Measurements from ENCODE around the gene SCAMP3. TPM values are rescaled to one million over a fixed set of nuclear protein-coding genes. Genes with fewer than 3 reads are reported as not detected.
A peak's percentile ranks its signal among the peaks of the same experiment; 100 is the strongest.
"Not testable (repeated sequence)": the region's sequence is repeated elsewhere in the genome, so short reads cannot be mapped to it uniquely, and the experiment has no call there.

Gene SCAMP3
- total and polyA plus RNA-seq, 7 experiments from 2014 or later, result 50.8 to 219 (median 110) TPM

- DNase-seq; H3K9me3 Mint-ChIP-seq; H3K4me1 ChIP-seq (ENCODE audit: control insufficient read depth in 2 of 2, insufficient read depth in 2 of 2, low read length in 2 of 2); H3K27me3 Mint-ChIP-seq; intact Hi-C loops (cut with micrococcal nuclease); H3K27me3 ChIP-seq (ENCODE audit: control insufficient read depth in 2 of 2, insufficient read depth in 2 of 2, low read length in 2 of 2); H3K4me3 Mint-ChIP-seq; POLR2A ChIA-PET; CTCF ChIA-PET; H3K9me3 ChIP-seq (ENCODE audit: control insufficient read depth in 2 of 3, low read length in 3 of 3); H3K27ac ChIP-seq (ENCODE audit: low read depth, low read length); H3K4me3 ChIP-seq (ENCODE audit: low read length): not testable (repeated sequence)
- peaks cover 0 to 29% (median 0%) of the 10 kb centered on the region in 3 experiments for H3K36me3 ChIP-seq (ENCODE audit: control insufficient read depth in 2 of 3, insufficient read depth in 3 of 3, low read length in 3 of 3)
- H3K4me1 Mint-ChIP-seq, result peaks cover 0 to 17% (median 6%) of the 10 kb centered on the region in 7 donors
- peaks cover 0 to 23% (median 4%) of the 10 kb centered on the region in 5 donors for H3K36me3 Mint-ChIP-seq
- peak; percentile 38 for ATAC-seq
- peak overlapping the region in 3 of 9 donors; percentile 26 to 77 (median 61) for H3K27ac Mint-ChIP-seq
These were observed 26.8 kb downstream of the SCAMP3 start for GRCh38 chr1:155235375-155235774.

- ATAC-seq; POLR2A ChIA-PET; H3K27me3 Mint-ChIP-seq; H3K27me3 ChIP-seq (ENCODE audit: control insufficient read depth in 2 of 2, insufficient read depth in 2 of 2, low read length in 2 of 2); H3K4me3 Mint-ChIP-seq; H3K27ac Mint-ChIP-seq; DNase-seq; H3K9me3 Mint-ChIP-seq; H3K27ac ChIP-seq (ENCODE audit: low read depth, low read length); H3K4me3 ChIP-seq (ENCODE audit: low read length); H3K4me1 ChIP-seq (ENCODE audit: control insufficient read depth in 2 of 2, insufficient read depth in 2 of 2, low read length in 2 of 2); CTCF ChIA-PET; H3K9me3 ChIP-seq (ENCODE audit: control insufficient read depth in 2 of 3, low read length in 3 of 3); intact Hi-C loops (cut with micrococcal nuclease): not testable (repeated sequence)
- Mint-ChIP-seq H3K4me1 (peaks cover 0 to 16% (median 1%) of the 10 kb centered on the region in 7 donors), H3K36me3 (peaks cover 0 to 23% (median 4%) of the 10 kb centered on the region in 5 donors)
- peaks cover 0 to 26% (median 0%) of the 10 kb centered on the region in 3 experiments for H3K36me3 ChIP-seq (ENCODE audit: control insufficient read depth in 2 of 3, insufficient read depth in 3 of 3, low read length in 3 of 3)
These were observed 28.7 kb downstream of the SCAMP3 start for GRCh38 chr1:155233502-155233901.

- H3K27ac ChIP-seq (ENCODE audit: low read depth, low read length); H3K27me3 ChIP-seq (ENCODE audit: control insufficient read depth in 2 of 2, insufficient read depth in 2 of 2, low read length in 2 of 2); H3K4me3 ChIP-seq (ENCODE audit: low read length); H3K27me3 Mint-ChIP-seq; H3K4me1 ChIP-seq (ENCODE audit: control insufficient read depth in 2 of 2, insufficient read depth in 2 of 2, low read length in 2 of 2); ATAC-seq; H3K9me3 ChIP-seq (ENCODE audit: control insufficient read depth in 2 of 3, low read length in 3 of 3); intact Hi-C loops (cut with micrococcal nuclease); H3K9me3 Mint-ChIP-seq; DNase-seq; H3K4me3 Mint-ChIP-seq; CTCF ChIA-PET: not testable (repeated sequence)
- POLR2A ChIA-PET, result interaction anchor here (1.1 kb wide), 1 partner anchor 11 kb away, joined by 4 read pairs; no protein-coding TSS in a partner anchor
- Mint-ChIP-seq H3K27ac (peak overlapping the region in 1 of 9 donors; percentile 23), H3K4me1 (peaks cover 6 to 20% (median 8%) of the 10 kb centered on the region in 7 donors), H3K36me3 (peaks cover 0 to 15% (median 4%) of the 10 kb centered on the region in 5 donors)
- peaks cover 0 to 18% (median 0%) of the 10 kb centered on the region in 3 experiments for H3K36me3 ChIP-seq (ENCODE audit: control insufficient read depth in 2 of 3, insufficient read depth in 3 of 3, low read length in 3 of 3)
These were observed 29.9 kb downstream of the SCAMP3 start for GRCh38 chr1:155232001-155232978.

- H3K4me1 ChIP-seq (ENCODE audit: control insufficient read depth in 2 of 2, insufficient read depth in 2 of 2, low read length in 2 of 2); H3K9me3 Mint-ChIP-seq; H3K27ac ChIP-seq (ENCODE audit: low read depth, low read length); H3K36me3 ChIP-seq (ENCODE audit: control insufficient read depth in 2 of 3, insufficient read depth in 3 of 3, low read length in 3 of 3); ATAC-seq; H3K27me3 Mint-ChIP-seq; intact Hi-C loops (cut with micrococcal nuclease); CTCF ChIA-PET; H3K9me3 ChIP-seq (ENCODE audit: control insufficient read depth in 2 of 3, low read length in 3 of 3); H3K4me3 ChIP-seq (ENCODE audit: low read length); H3K27me3 ChIP-seq (ENCODE audit: control insufficient read depth in 2 of 2, insufficient read depth in 2 of 2, low read length in 2 of 2); DNase-seq; H3K36me3 Mint-ChIP-seq: not testable (repeated sequence)
- Mint-ChIP-seq H3K4me3 (peak overlapping the region in 1 of 10 donors; percentile 17), H3K4me1 (peaks cover 12 to 23% (median 17%) of the 10 kb centered on the region in 7 donors), H3K27ac (peak overlapping the region in 3 of 9 donors; percentile 23 to 42 (median 28))
- POLR2A ChIA-PET, result interaction anchor here (0.7 to 1.1 kb wide), 2 partner anchors 12 to 18 kb away, joined by 3 to 4 read pairs; no protein-coding TSS in a partner anchor
These were observed 30.9 kb downstream of the SCAMP3 start for GRCh38 chr1:155231302-155231701.

- no peak for DNase-seq
- Mint-ChIP-seq H3K4me1 (peaks cover 11 to 26% (median 19%) of the 10 kb centered on the region in 7 donors), H3K36me3 (peaks cover 0 to 4% (median 0%) of the 10 kb centered on the region in 5 donors), H3K27me3 (peaks cover 0 to 2% (median 0%) of the 10 kb centered on the region in 5 donors), H3K9me3 (no peaks in the 10 kb centered on the region), H3K4me3 (peak overlapping the region; percentile 79 to 95 (median 88)), H3K27ac (peak overlapping the region; percentile 77 to 97 (median 88))
- ChIA-PET POLR2A (interaction anchor here (1.1 to 6.8 kb wide), 4 partner anchors 13 to 54 kb away, joined by 4 to 63 read pairs (median 20); partner anchors contain the start of genes KRTCAP2, MTX1, THBS3 and TRIM46), CTCF (interaction anchor here (2.5 to 6.4 kb wide), 3 partner anchors 13 to 53 kb away, joined by 8 to 86 read pairs (median 11); partner anchors contain the start of genes MTX1, THBS3 and TRIM46)
- no peaks in the 10 kb centered on the region for H3K36me3 ChIP-seq (ENCODE audit: control insufficient read depth in 2 of 3, insufficient read depth in 3 of 3, low read length in 3 of 3)
- H3K4me1 ChIP-seq (ENCODE audit: control insufficient read depth in 2 of 2, insufficient read depth in 2 of 2, low read length in 2 of 2), result peaks cover 11 to 15% of the 10 kb centered on the region in 2 donors
- H3K27ac ChIP-seq (ENCODE audit: low read depth, low read length), result peak overlapping the region; percentile 75
- H3K27me3 ChIP-seq (ENCODE audit: control insufficient read depth in 2 of 2, insufficient read depth in 2 of 2, low read length in 2 of 2), result no peaks in the 10 kb centered on the region
- intact Hi-C loops (cut with micrococcal nuclease), result loop anchor here in 1 of 2 donors (5.0 kb wide), 2 partner anchors 291 to 621 kb away; partner anchors contain the start of genes ADAR and PMVK
- ATAC-seq, result no peak
- peak overlapping the region; percentile 75 for H3K4me3 ChIP-seq (ENCODE audit: low read length)
- H3K9me3 ChIP-seq (ENCODE audit: control insufficient read depth in 2 of 3, low read length in 3 of 3), result no peaks in the 10 kb centered on the region
These were observed 34.1 kb downstream of the SCAMP3 start for GRCh38 chr1:155228096-155228427.

- peaks cover 11 to 26% (median 19%) of the 10 kb centered on the region in 7 donors for H3K4me1 Mint-ChIP-seq
- Histone ChIP-seq H3K9me3 (ENCODE audit: control insufficient read depth in 2 of 3, low read length in 3 of 3) (no peaks in the 10 kb centered on the region), H3K36me3 (ENCODE audit: control insufficient read depth in 2 of 3, insufficient read depth in 3 of 3, low read length in 3 of 3) (no peaks in the 10 kb centered on the region), H3K27me3 (ENCODE audit: control insufficient read depth in 2 of 2, insufficient read depth in 2 of 2, low read length in 2 of 2) (no peaks in the 10 kb centered on the region), H3K27ac (ENCODE audit: low read depth, low read length) (peak overlapping the region; percentile 75), H3K4me1 (ENCODE audit: control insufficient read depth in 2 of 2, insufficient read depth in 2 of 2, low read length in 2 of 2) (peaks cover 11 to 15% of the 10 kb centered on the region in 2 donors), H3K4me3 (ENCODE audit: low read length) (peak overlapping the region; percentile 75)
- DNase-seq, result peak; percentile 89 to 99 (median 98)
- ATAC-seq, result peak; percentile 97
- intact Hi-C loops (cut with micrococcal nuclease), result loop anchor here (1.0 to 5.0 kb wide), 12 partner anchors 17 to 620 kb away; partner anchors contain the start of genes SCAMP3 (in 2 of the 2), ADAR (in 1 of the 2), CKS1B (in 1 of the 2) and CLK2 (in 1 of the 2)
- H3K27ac Mint-ChIP-seq, result peak overlapping the region; percentile 77 to 97 (median 88)
- peaks cover 0 to 4% (median 0%) of the 10 kb centered on the region in 5 donors for H3K36me3 Mint-ChIP-seq
- POLR2A ChIA-PET, result interaction anchor here (0.6 to 6.8 kb wide), 14 partner anchors 8 to 271 kb away, joined by 3 to 63 read pairs (median 4); partner anchors contain the start of genes CLK2, KRTCAP2, MTX1 and PBXIP1
- no peaks in the 10 kb centered on the region for H3K9me3 Mint-ChIP-seq
- CTCF ChIA-PET, result interaction anchor here (0.6 to 6.4 kb wide), 12 partner anchors 13 to 186 kb away, joined by 3 to 86 read pairs (median 4); partner anchors contain the start of genes CLK2, MTX1, THBS3 and TRIM46
- peaks cover 0 to 2% (median 0%) of the 10 kb centered on the region in 5 donors for H3K27me3 Mint-ChIP-seq
- peak overlapping the region; percentile 79 to 95 (median 88) for H3K4me3 Mint-ChIP-seq
These were observed 34.7 kb downstream of the SCAMP3 start for GRCh38 chr1:155227261-155228095.

Data from naive thymus-derived CD4-positive, alpha-beta T cell (primary cell).